PC-3 (cell line): ENCODE measurements around the gene MAPK4.

Source experiments
- CTCF ChIP-seq: fragments of 300-600 bp; sonication (generic); conservative IDR thresholded peaks from 2 replicates; pipeline ENCODE4 v1.5.1; 2017; ENCODE audit warnings: antibody characterized with exemption, low read depth, mild to moderate bottlenecking, low read length
- EZH2 ChIP-seq: fragments of 300-600 bp; sonication (generic); IDR thresholded peaks from one replicate; pipeline ENCODE4 v1.6.1; 2017; ENCODE audit warnings: antibody characterized with exemption, mild to moderate bottlenecking, low read length; ENCODE audit not compliant: unreplicated experiment

GRCh38 chr18:50528806-50529205, 31.1 kb upstream of the MAPK4 start:
- no peak for TF ChIP-seq EZH2
- no peak for TF ChIP-seq CTCF
